A549 treated with AZD9567 at 1 μM for 4 hours (cell line): ENCODE results near the gene NUP43. TPM values are rescaled to one million over a fixed set of nuclear protein-coding genes. Genes with fewer than 3 reads are reported as not detected.

ENCODE experiments used
- total RNA-seq: library from RNA; stranded (reverse); fragments of 200-300 nt; extraction: Qiagen RNA extraction; gene quantifications from 5 replicates; pipeline ENCODE4 v1.2.3, GENCODE V29; 2022; ENCODE audit not compliant: insufficient read depth

Gene NUP43, protein sequence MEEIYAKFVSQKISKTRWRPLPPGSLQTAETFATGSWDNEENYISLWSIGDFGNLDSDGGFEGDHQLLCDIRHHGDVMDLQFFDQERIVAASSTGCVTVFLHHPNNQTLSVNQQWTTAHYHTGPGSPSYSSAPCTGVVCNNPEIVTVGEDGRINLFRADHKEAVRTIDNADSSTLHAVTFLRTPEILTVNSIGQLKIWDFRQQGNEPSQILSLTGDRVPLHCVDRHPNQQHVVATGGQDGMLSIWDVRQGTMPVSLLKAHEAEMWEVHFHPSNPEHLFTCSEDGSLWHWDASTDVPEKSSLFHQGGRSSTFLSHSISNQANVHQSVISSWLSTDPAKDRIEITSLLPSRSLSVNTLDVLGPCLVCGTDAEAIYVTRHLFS
- 13.3 to 25.3 TPM (median 15.6 TPM) in 5 replicates for total RNA-seq

GRCh38 chr6:149746147-149746946 is at the start of gene NUP43:
Gene NUP43, minus strand, starts transcription at chr6:149746529. Its CDS starts 34 bp downstream, at chr6:149746495.

GRCh38 chr6:149749594-149750135 is 3.3 kb upstream of the NUP43 start, which contains the start of gene PCMT1:
Gene PCMT1, plus strand, starts transcription at chr6:149749741. Its CDS starts 161 bp downstream, at chr6:149749902.

DNA sequence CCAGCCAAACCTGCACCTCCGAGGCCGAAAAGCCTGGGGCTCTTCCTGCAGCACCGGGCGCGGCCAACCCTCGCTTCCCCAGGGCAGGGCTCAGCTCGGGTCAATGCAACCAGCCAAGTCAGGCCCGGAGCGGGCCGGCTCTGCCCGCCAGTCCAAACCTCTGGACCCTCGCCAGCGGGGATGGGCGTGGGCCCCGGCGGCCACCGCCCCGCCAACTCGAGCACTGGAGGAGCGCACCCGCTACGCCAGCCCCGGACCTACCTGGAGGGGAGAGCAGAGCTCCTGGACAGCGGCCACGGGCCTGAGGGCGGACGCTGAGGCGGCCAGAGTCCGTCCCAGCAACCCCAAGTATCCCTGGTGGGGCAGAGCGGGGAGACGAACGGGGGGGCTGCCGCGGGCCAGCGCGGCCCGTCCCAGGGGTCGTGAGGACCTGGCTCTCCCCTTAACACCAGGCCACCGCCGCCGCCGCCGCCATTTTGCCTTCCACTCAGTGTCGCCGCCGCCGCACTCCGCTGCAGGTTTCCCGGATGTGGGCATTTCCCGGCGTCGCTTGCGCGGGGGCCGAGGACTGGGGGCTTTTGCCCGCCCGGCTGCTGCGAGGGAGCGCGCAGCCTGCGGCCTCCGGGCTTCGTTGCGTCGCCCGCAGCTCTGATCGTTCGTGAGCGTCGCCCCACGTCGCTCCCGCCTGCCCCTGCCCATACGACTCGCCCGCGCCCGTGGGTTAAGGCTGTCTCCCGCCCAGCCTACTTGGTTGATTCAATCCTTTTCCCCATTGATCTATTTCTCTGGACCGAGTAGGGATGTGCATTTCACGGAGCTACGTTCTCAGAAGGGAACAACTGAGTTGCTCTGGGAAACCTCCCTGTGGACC is 28.5 kb downstream of the NUP43 start, which contains the start of gene LATS1:
Gene LATS1 (minus strand): TSS at position 514 of the 871 bp plus-strand sequence. CDS start 15,975 bp downstream, outside the sequence.

Other genes starting within 250 kb of the NUP43 start
- gene PPIL4, start 200.5 kb downstream of the NUP43 start, total RNA-seq, result 10.8 to 21.4 TPM (median 14.1 TPM) in 5 replicates
- gene GINM1, start 180.2 kb downstream of the NUP43 start, total RNA-seq, result 23.8 to 40.7 TPM (median 26.2 TPM) in 5 replicates
- 10.4 to 14.7 TPM (median 11.5 TPM) in 5 replicates for gene KATNA1, start 97.8 kb downstream of the NUP43 start, total RNA-seq
- gene LATS1, start 28.4 kb downstream of the NUP43 start, total RNA-seq, result 6.0 to 8.9 TPM (median 8.2 TPM) in 5 replicates
- gene PCMT1, start 3.2 kb upstream of the NUP43 start, total RNA-seq, result 86.1 to 106 TPM (median 88.8 TPM) in 5 replicates
- gene LRP11, start 117.8 kb upstream of the NUP43 start, total RNA-seq, result 25.2 to 36.5 TPM (median 34.9 TPM) in 5 replicates
- gene RAET1E, start 151.6 kb upstream of the NUP43 start, total RNA-seq, result 1.5 to 2.9 TPM (median 1.9 TPM) in 4 of 5 replicates, not detected in the other
- 5.5 to 10.7 TPM (median 8.6 TPM) in 5 replicates for gene RAET1G, start 176.6 kb upstream of the NUP43 start, total RNA-seq
- gene ULBP2, start 195.5 kb upstream of the NUP43 start, total RNA-seq, result 2.1 to 4.5 TPM (median 3.7 TPM) in 5 replicates
- gene ULBP1, start 217.4 kb upstream of the NUP43 start, total RNA-seq, result 0.61 to 0.91 TPM (median 0.79 TPM) in 5 replicates